ENCODE measurements around the gene FAM72C. TPM values are rescaled to one million over a fixed set of nuclear protein-coding genes. Genes with fewer than 3 reads are reported as not detected.
"Not testable (repeated sequence)": the region's sequence is repeated elsewhere in the genome, so short reads cannot be mapped to it uniquely, and the experiment has no call there.

Gene FAM72C
- total RNA-seq, 2 donors from 2014 or later: 0.55 to 0.97 TPM

GRCh38 chr1:143965860-143966259, 5.9 kb downstream of the FAM72C start:
- H3K9me3 ChIP-seq; DNase-seq (ENCODE audit: low spot score); H3K27ac ChIP-seq; intact Hi-C loops (cut with DNase I); H3K4me1 ChIP-seq (replicated peaks); H3K27me3 ChIP-seq (replicated peaks; ENCODE audit: insufficient read depth); H3K36me3 ChIP-seq; H3K4me3 ChIP-seq: not testable (repeated sequence)
- no CpG with 5 or more reads among the region's 1 CpG for WGBS

DNA sequence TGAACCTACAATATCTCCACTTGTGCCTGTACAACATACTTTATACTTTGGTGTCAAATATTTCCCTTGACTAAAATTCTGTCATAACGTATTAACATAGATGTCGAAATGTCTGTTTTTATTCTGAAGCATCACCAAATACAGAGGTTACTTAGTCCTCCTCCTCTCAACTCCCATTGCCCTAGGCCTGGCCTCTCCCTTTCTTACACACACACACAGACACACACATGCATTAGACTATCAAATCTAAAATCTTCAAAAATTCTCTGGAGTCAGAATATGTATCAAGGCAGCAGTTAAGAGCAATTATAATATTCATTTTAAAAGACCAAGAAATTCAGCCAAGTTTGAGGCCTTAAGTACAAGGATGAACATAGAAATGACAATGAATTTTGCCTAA, 7.5 kb downstream of the FAM72C start:
- H3K36me3 ChIP-seq; H3K27me3 ChIP-seq (replicated peaks; ENCODE audit: insufficient read depth); H3K27ac ChIP-seq; H3K9me3 ChIP-seq; H3K4me3 ChIP-seq; intact Hi-C loops (cut with DNase I); DNase-seq (ENCODE audit: low spot score); H3K4me1 ChIP-seq (replicated peaks): not testable (repeated sequence)
- WGBS: no CpG with 5 or more reads among the region's 2 CpGs

DNA sequence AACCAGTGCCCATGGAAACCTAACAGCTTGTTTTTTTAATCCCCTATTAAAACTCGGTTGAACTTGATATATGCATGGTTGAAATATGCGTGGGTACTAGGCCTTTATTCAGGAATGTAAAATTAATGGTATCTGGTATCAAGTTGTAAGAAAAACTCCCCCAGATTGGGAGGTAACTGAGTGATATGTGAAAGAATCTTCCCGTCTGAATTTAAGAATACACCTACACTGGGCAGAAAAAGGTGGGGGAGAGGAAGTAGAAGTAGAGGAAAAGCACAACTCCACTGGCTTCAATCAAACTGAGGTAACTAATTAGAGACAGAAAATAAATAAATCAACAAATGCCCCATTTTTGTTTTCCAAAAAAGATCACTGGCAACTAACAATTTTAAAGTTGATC, 15.9 kb downstream of the FAM72C start:
- H3K4me3 ChIP-seq; intact Hi-C loops (cut with DNase I); H3K36me3 ChIP-seq; H3K27me3 ChIP-seq (replicated peaks; ENCODE audit: insufficient read depth); H3K27ac ChIP-seq; DNase-seq (ENCODE audit: low spot score); H3K4me1 ChIP-seq (replicated peaks); H3K9me3 ChIP-seq: not testable (repeated sequence)
- no CpG with 5 or more reads among the region's 3 CpGs for WGBS

- no CpG with 5 or more reads among the region's 1 CpG for WGBS
- H3K4me1 ChIP-seq (replicated peaks); DNase-seq (ENCODE audit: low spot score); H3K9me3 ChIP-seq; H3K36me3 ChIP-seq; H3K27me3 ChIP-seq (replicated peaks; ENCODE audit: insufficient read depth); H3K4me3 ChIP-seq; intact Hi-C loops (cut with DNase I); H3K27ac ChIP-seq: not testable (repeated sequence)
Observed at GRCh38 chr1:143952913-143953312, 18.9 kb downstream of the FAM72C start.

GRCh38 chr1:143951485-143952391, 20.0 kb downstream of the FAM72C start:
- H3K9me3 ChIP-seq; intact Hi-C loops (cut with DNase I); H3K4me1 ChIP-seq (replicated peaks); DNase-seq (ENCODE audit: low spot score); H3K4me3 ChIP-seq; H3K36me3 ChIP-seq; H3K27ac ChIP-seq; H3K27me3 ChIP-seq (replicated peaks; ENCODE audit: insufficient read depth): not testable (repeated sequence)
- no CpG with 5 or more reads among the region's 6 CpGs for WGBS

- H3K27me3 ChIP-seq (replicated peaks; ENCODE audit: insufficient read depth); DNase-seq (ENCODE audit: low spot score); H3K27ac ChIP-seq; H3K9me3 ChIP-seq; H3K4me1 ChIP-seq (replicated peaks); intact Hi-C loops (cut with DNase I); H3K4me3 ChIP-seq; H3K36me3 ChIP-seq: not testable (repeated sequence)
- no CpG with 5 or more reads among the region's 2 CpGs for WGBS
Observed at GRCh38 chr1:143947749-143948148, 24.0 kb downstream of the FAM72C start.

- H3K4me1 ChIP-seq (replicated peaks); DNase-seq (ENCODE audit: low spot score); H3K27ac ChIP-seq; H3K4me3 ChIP-seq; H3K9me3 ChIP-seq; intact Hi-C loops (cut with DNase I); H3K36me3 ChIP-seq; H3K27me3 ChIP-seq (replicated peaks; ENCODE audit: insufficient read depth): not testable (repeated sequence)
- no CpG with 5 or more reads among the region's 3 CpGs for WGBS
Observed at GRCh38 chr1:143945253-143945652, 26.5 kb downstream of the FAM72C start.

GRCh38 chr1:143944576-143945240, 27.1 kb downstream of the FAM72C start:
- DNase-seq (ENCODE audit: low spot score); H3K4me3 ChIP-seq; H3K27ac ChIP-seq; H3K27me3 ChIP-seq (replicated peaks; ENCODE audit: insufficient read depth); H3K36me3 ChIP-seq; intact Hi-C loops (cut with DNase I); H3K4me1 ChIP-seq (replicated peaks); H3K9me3 ChIP-seq: not testable (repeated sequence)
- WGBS: no CpG with 5 or more reads among the region's 5 CpGs

GRCh38 chr1:143943319-143943978, 28.3 kb downstream of the FAM72C start:
- H3K36me3 ChIP-seq; intact Hi-C loops (cut with DNase I); H3K27ac ChIP-seq; DNase-seq (ENCODE audit: low spot score); H3K4me1 ChIP-seq (replicated peaks); H3K4me3 ChIP-seq; H3K27me3 ChIP-seq (replicated peaks; ENCODE audit: insufficient read depth); H3K9me3 ChIP-seq: not testable (repeated sequence)
- WGBS: no CpG with 5 or more reads among the region's 7 CpGs

DNA sequence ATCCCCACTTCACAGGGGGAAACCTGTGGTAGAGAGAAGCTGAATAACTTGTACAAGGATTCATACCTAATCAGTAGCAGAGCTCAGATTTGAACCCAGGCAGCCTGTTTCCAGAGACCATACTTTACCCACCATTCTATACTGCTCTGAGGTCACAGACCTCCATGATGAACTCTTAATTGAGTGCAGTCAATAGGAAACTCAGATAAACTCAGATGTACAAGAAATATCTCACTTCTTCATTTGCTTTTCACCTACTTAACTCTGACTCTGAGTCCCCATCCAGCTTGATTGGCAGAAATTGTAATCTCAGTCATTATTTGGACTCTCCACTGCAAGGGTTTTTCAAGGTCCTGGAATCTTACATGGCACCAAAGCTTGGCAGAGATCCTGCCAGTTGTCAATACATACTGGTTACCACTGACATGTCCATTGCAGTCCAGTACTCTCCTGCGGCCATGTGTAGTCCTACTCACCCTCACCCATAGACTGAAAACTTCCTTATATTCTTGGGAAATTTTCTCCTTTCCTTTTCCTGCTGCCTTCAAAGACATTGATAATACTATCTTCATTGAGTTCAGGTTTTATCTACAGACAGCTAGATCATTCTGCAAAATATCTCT, 29.4 kb downstream of the FAM72C start:
- H3K4me3 ChIP-seq; DNase-seq (ENCODE audit: low spot score); intact Hi-C loops (cut with DNase I); H3K4me1 ChIP-seq (replicated peaks); H3K36me3 ChIP-seq; H3K27ac ChIP-seq; H3K9me3 ChIP-seq; H3K27me3 ChIP-seq (replicated peaks; ENCODE audit: insufficient read depth): not testable (repeated sequence)
- no CpG with 5 or more reads among the region's 1 CpG for WGBS

- H3K27ac ChIP-seq; H3K4me1 ChIP-seq (replicated peaks); H3K36me3 ChIP-seq; intact Hi-C loops (cut with DNase I); H3K9me3 ChIP-seq; DNase-seq (ENCODE audit: low spot score); H3K4me3 ChIP-seq; H3K27me3 ChIP-seq (replicated peaks; ENCODE audit: insufficient read depth): not testable (repeated sequence)
- WGBS: no CpG with 5 or more reads among the region's 2 CpGs
Observed at GRCh38 chr1:143939666-143940065, 32.1 kb downstream of the FAM72C start.

- H3K27me3 ChIP-seq (replicated peaks; ENCODE audit: insufficient read depth); DNase-seq (ENCODE audit: low spot score); H3K36me3 ChIP-seq; intact Hi-C loops (cut with DNase I); H3K4me3 ChIP-seq; H3K4me1 ChIP-seq (replicated peaks); H3K9me3 ChIP-seq; H3K27ac ChIP-seq: not testable (repeated sequence)
- no CpG with 5 or more reads among the region's 2 CpGs for WGBS
Observed at GRCh38 chr1:143938922-143939321, 32.9 kb downstream of the FAM72C start.

Measured in prostate gland (tissue), 2 donors.